BE2C (cell line): ENCODE measurements around the gene TTBK2.

Experiments used
- DNase-seq: peaks from one replicate; pipeline ENCODE4 v3.0.0-alpha.2; 2020
- H3K27me3 ChIP-seq: fragments of 250-450 bp; sonication (Bioruptor Pico); 2 replicates; pipeline ENCODE4 v1.5.1; 2020; ENCODE audit warnings: mild to moderate bottlenecking
- H3K36me3 ChIP-seq: fragments of 250-450 bp; sonication (Bioruptor Pico); 2 replicates; pipeline ENCODE4 v1.5.1; 2020; ENCODE audit warnings: mild to moderate bottlenecking
- H3K4me1 ChIP-seq: fragments of 250-450 bp; sonication (Bioruptor Pico); 2 replicates; pipeline ENCODE4 v1.5.1; 2020
- H3K4me3 ChIP-seq: 2 replicates; pipeline ENCODE4 v1.5.1; 2011; ENCODE audit warnings: low read depth, low read length
- H3K9me3 ChIP-seq: fragments of 250-450 bp; sonication (Bioruptor Pico); 2 replicates; pipeline ENCODE4 v1.5.1; 2020
- CTCF ChIP-seq: IDR thresholded peaks from 2 replicates; pipeline ENCODE4 v1.5.1; 2012; ENCODE audit warnings: mild to moderate bottlenecking, low read depth, low read length

TTBK2 gene

GRCh38 chr15:42863572-42864239 lies 56.9 kb downstream of the TTBK2 start:
- no peak overlapping the region for H3K4me3 ChIP-seq
- H3K4me1 ChIP-seq = no peaks in the 10 kb centered on the region
- no peaks in the 10 kb centered on the region for H3K36me3 ChIP-seq
- DNase-seq = no peak
- TF ChIP-seq CTCF = no peak
- no peaks in the 10 kb centered on the region for H3K27me3 ChIP-seq
- no peaks in the 10 kb centered on the region for H3K9me3 ChIP-seq

- Histone ChIP-seq H3K4me1 (no peaks in the 10 kb centered on the region), H3K4me3 (no peak overlapping the region), H3K27me3 (no peaks in the 10 kb centered on the region), H3K9me3 (no peaks in the 10 kb centered on the region), H3K36me3 (0 out of 2 replicates have a peak, but pooled peaks cover 2% of the 10 kb centered on the region)
- no peak for TF ChIP-seq CTCF
- DNase-seq = no peak
Measured at GRCh38 chr15:42858999-42859789, 61.4 kb downstream of the TTBK2 start.

DNA sequence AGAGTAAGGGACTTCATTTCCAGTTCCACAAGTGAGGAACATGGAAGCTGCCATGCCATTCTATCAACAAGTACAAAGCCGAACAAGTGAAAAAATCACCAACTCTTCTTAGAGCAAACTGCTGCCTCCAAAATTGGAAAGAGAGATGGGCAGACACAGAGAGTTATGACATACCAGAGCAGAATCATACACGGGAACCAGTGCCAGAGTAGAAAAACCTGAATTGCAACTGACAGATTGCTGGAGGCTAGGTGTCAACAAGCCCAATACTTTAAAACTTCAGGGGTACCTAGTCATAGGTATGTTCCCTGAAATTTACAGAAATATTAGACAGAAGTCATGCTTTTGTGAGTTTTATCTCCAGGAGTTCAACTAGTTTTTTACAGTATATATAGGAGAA lies 62.0 kb downstream of the TTBK2 start:
- DNase-seq = no peak
- H3K4me1 ChIP-seq = no peaks in the 10 kb centered on the region
- 0 out of 2 replicates have a peak, but pooled peaks cover 2% of the 10 kb centered on the region for H3K36me3 ChIP-seq
- H3K27me3 ChIP-seq = no peaks in the 10 kb centered on the region
- no peaks in the 10 kb centered on the region for H3K9me3 ChIP-seq
- H3K4me3 ChIP-seq = no peak overlapping the region
- no peak for TF ChIP-seq CTCF

DNA sequence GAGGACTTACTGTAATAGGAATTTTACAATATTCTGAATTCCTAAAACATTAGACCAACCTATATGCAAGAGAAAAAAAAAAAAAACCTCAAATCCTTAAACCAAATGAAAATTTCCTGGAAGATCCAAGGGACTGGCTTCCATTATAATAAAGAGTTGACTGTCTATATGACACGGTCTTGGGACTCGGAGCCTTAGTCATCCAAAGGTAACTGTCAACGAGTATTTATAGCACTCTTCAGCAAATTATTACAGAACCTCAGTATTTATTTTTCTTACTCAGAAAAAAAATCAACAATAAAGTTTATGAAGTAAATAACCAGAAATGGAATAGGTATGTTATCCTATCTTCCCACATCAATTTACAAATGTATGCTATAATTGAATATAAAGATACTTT lies 66.0 kb downstream of the TTBK2 start:
- Histone ChIP-seq H3K4me1 (no peaks in the 10 kb centered on the region), H3K4me3 (no peak overlapping the region)

DNA sequence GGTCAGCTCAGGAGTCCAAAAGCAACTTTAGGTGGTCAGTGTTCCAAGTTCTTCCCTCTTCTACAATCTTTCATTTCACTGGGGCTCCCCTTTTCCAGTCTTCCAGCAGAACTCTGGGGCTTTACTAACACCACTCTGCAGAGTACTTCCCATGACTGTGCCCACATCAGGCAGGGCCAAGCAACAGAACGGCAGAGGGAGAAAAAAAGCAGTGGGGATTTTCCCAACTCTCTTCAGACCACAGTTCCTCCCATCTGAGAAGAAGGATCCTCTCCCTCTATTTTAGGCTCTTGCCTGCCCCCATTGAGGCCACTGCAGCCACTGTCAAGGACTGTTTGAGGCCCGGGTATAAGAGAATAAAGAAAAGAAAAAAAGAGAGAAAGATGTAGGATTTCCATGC lies 70.7 kb downstream of the TTBK2 start:
- H3K36me3 ChIP-seq = no peaks in the 10 kb centered on the region
- H3K27me3 ChIP-seq = no peaks in the 10 kb centered on the region
- no peak for DNase-seq
- no peak overlapping the region for H3K4me3 ChIP-seq
- TF ChIP-seq CTCF = no peak
- H3K4me1 ChIP-seq = no peaks in the 10 kb centered on the region
- no peaks in the 10 kb centered on the region for H3K9me3 ChIP-seq

More for the DNA sequence above, 66.0 kb downstream of the TTBK2 start:
- TF ChIP-seq CTCF = no peak
- no peaks in the 10 kb centered on the region for H3K27me3 ChIP-seq
- 0 out of 2 replicates have a peak, but pooled peaks cover 2% of the 10 kb centered on the region for H3K36me3 ChIP-seq
- DNase-seq = no peak
- no peaks in the 10 kb centered on the region for H3K9me3 ChIP-seq

DNA sequence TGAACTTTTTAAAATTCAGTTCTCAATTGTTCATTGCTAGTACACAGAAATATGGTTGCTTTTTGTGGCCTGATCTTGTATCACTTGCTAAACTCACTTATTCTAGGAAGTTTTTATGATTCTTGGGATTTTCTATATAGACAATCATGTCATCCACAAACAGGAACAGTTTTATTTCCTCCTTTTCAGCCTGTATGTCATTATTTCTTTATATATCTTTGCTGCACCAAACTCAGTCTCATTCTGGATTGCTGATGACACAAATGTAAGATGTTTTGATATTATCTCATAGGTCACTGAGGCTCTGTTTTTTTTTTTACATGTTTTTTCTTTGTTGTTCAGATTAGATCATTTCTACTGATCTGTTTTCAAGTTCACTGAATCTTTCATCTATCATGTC lies 71.7 kb downstream of the TTBK2 start:
- Histone ChIP-seq H3K4me1 (no peaks in the 10 kb centered on the region), H3K4me3 (no peak overlapping the region), H3K27me3 (no peaks in the 10 kb centered on the region), H3K9me3 (no peaks in the 10 kb centered on the region), H3K36me3 (no peaks in the 10 kb centered on the region)
- no peak for DNase-seq
- no peak for TF ChIP-seq CTCF
